Measurements from ENCODE around the gene MED27. TPM values are rescaled to one million over a fixed set of nuclear protein-coding genes. Genes with fewer than 3 reads are reported as not detected.

Gene MED27
- total RNA-seq, 1 donor: 25.7 TPM

DNA sequence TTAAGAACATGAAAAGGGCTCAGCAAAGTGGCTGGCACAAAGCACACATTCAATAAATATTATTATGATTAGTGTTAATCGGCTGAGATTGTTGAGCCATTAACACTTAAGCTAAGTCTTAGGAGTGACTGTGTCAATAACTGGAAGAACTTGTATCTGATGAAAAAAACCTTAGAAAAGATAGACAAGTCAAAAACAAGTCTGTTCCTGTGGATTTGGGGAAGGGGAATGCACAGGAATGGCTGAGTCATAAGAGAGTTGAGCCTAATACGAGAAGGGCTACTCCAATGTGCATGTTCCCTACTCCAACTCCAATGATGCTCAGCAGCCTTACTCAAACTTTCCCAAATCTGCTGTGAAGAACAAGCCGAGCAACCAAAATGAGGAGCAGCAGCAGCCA, 53.9 kb downstream of the MED27 start:
- Histone ChIP-seq H3K4me2 (ENCODE audit: insufficient read depth, low read length) (no peak overlapping the region), H3K27me3 (ENCODE audit: insufficient read depth, low read length) (no peaks in the 10 kb centered on the region), H3K27ac (ENCODE audit: low read depth, low read length) (no peak overlapping the region), H3K9me3 (ENCODE audit: low read depth, low read length) (no peaks in the 10 kb centered on the region), H3K4me3 (ENCODE audit: insufficient read depth, low read length) (no peak overlapping the region), H3K36me3 (ENCODE audit: insufficient read depth, low read length) (no peaks in the 10 kb centered on the region), H3K79me2 (ENCODE audit: insufficient read depth, low read length) (peaks cover 89% of the 10 kb centered on the region), H3K4me1 (ENCODE audit: insufficient read depth, low read length) (peaks cover 16% of the 10 kb centered on the region), H4K20me1 (ENCODE audit: insufficient read depth, low read length) (peaks cover 94% of the 10 kb centered on the region), H2AFZ (ENCODE audit: low read length) (no peak overlapping the region)
- no peak for DNase-seq (ENCODE audit: insufficient read length, low spot score, missing footprints)
- TF ChIP-seq CTCF (IDR thresholded peaks at IDR 0.05; ENCODE audit: extremely low read depth, low read depth, low read length): no peak

DNA sequence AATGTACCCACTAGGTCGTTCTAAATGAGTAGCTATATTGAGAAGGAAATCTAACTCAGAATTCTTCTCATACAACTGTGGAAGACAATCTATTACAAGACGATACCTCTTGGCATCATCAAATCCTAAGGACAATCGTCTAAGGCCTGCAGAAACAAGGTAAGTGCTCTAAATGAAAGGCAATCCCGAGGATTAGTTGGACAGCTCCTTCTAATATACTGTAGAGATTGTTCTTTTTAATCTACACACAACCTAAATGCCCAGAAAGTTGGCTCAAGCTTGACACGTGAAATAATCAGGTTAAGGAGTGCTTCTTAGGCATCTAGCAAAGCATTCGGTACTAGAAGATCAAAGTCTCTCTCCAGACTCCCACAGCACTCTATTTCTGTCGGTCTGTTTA, 55.1 kb downstream of the MED27 start:
- no peak for TF ChIP-seq CTCF (IDR thresholded peaks at IDR 0.05; ENCODE audit: extremely low read depth, low read depth, low read length)
- H4K20me1 ChIP-seq (ENCODE audit: insufficient read depth, low read length): peaks cover 94% of the 10 kb centered on the region
- no peak overlapping the region for H3K4me3 ChIP-seq (ENCODE audit: insufficient read depth, low read length)
- no peaks in the 10 kb centered on the region for H3K36me3 ChIP-seq (ENCODE audit: insufficient read depth, low read length)
- no peak overlapping the region for H3K4me2 ChIP-seq (ENCODE audit: insufficient read depth, low read length)
- no peak overlapping the region for H2AFZ ChIP-seq (ENCODE audit: low read length)
- no peak for DNase-seq (ENCODE audit: insufficient read length, low spot score, missing footprints)
- H3K79me2 ChIP-seq (ENCODE audit: insufficient read depth, low read length): peaks cover 88% of the 10 kb centered on the region
- no peaks in the 10 kb centered on the region for H3K9me3 ChIP-seq (ENCODE audit: low read depth, low read length)
- peaks cover 18% of the 10 kb centered on the region for H3K4me1 ChIP-seq (ENCODE audit: insufficient read depth, low read length)
- no peak overlapping the region for H3K27ac ChIP-seq (ENCODE audit: low read depth, low read length)
- no peaks in the 10 kb centered on the region for H3K27me3 ChIP-seq (ENCODE audit: insufficient read depth, low read length)

GRCh38 chr9:132023419-132024180, 56.1 kb downstream of the MED27 start:
- Histone ChIP-seq H3K79me2 (ENCODE audit: insufficient read depth, low read length) (peaks cover 88% of the 10 kb centered on the region), H3K4me1 (ENCODE audit: insufficient read depth, low read length) (peaks cover 24% of the 10 kb centered on the region), H3K27ac (ENCODE audit: low read depth, low read length) (no peak overlapping the region), H3K9me3 (ENCODE audit: low read depth, low read length) (no peaks in the 10 kb centered on the region), H3K4me2 (ENCODE audit: insufficient read depth, low read length) (no peak overlapping the region), H3K4me3 (ENCODE audit: insufficient read depth, low read length) (no peak overlapping the region), H2AFZ (ENCODE audit: low read length) (no peak overlapping the region), H4K20me1 (ENCODE audit: insufficient read depth, low read length) (peaks cover 95% of the 10 kb centered on the region), H3K36me3 (ENCODE audit: insufficient read depth, low read length) (no peaks in the 10 kb centered on the region), H3K27me3 (ENCODE audit: insufficient read depth, low read length) (no peaks in the 10 kb centered on the region)
- TF ChIP-seq CTCF (IDR thresholded peaks at IDR 0.05; ENCODE audit: extremely low read depth, low read depth, low read length): no peak
- DNase-seq (ENCODE audit: insufficient read length, low spot score, missing footprints): no peak

- Histone ChIP-seq H3K4me2 (ENCODE audit: insufficient read depth, low read length) (no peak overlapping the region), H3K4me3 (ENCODE audit: insufficient read depth, low read length) (no peak overlapping the region), H3K36me3 (ENCODE audit: insufficient read depth, low read length) (no peaks in the 10 kb centered on the region), H2AFZ (ENCODE audit: low read length) (no peak overlapping the region), H3K27ac (ENCODE audit: low read depth, low read length) (no peak overlapping the region), H3K9me3 (ENCODE audit: low read depth, low read length) (no peaks in the 10 kb centered on the region), H3K4me1 (ENCODE audit: insufficient read depth, low read length) (peaks cover 12% of the 10 kb centered on the region), H3K79me2 (ENCODE audit: insufficient read depth, low read length) (peaks cover 95% of the 10 kb centered on the region), H3K27me3 (ENCODE audit: insufficient read depth, low read length) (no peaks in the 10 kb centered on the region), H4K20me1 (ENCODE audit: insufficient read depth, low read length) (peaks cover 89% of the 10 kb centered on the region)
- TF ChIP-seq CTCF (IDR thresholded peaks at IDR 0.05; ENCODE audit: extremely low read depth, low read depth, low read length): no peak
- no peak for DNase-seq (ENCODE audit: insufficient read length, low spot score, missing footprints)
Observed at GRCh38 chr9:132020820-132021510, 58.7 kb downstream of the MED27 start.
